Activated gamma-delta T cell (primary cell): ENCODE measurements around the gene ZNF407.

Experiments used
- DNase-seq: peaks from one replicate; lab custom pipeline; 2025; lab: John Stamatoyannopoulos, UW

Gene ZNF407

DNA sequence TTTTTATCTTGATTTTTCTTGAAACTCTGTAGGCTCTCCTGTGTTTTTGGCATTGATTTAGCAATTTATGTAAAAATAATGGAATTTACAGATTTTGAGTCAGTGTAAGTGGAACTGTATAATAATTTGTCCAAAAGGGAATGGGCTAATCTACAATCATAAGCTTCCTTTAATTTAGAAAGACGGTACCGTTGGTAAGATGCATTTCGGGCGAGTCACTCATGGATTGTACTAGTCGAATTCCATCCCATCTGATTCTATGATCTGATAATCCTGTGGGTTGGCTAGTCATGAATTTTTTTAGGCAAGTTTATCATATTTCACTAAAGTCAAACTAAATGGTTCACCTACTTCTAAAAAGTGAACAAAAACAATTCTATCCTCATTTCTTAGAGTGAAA is 133.4 kb downstream of the ZNF407 start:
- no peak for DNase-seq

- no peak for DNase-seq
Observed at GRCh38 chr18:74732380-74732779, 134.7 kb downstream of the ZNF407 start.

GRCh38 chr18:74733598-74733997 is 135.9 kb downstream of the ZNF407 start:
- DNase-seq, result no peak

- DNase-seq, result no peak
Observed at GRCh38 chr18:74734013-74734444, 136.4 kb downstream of the ZNF407 start.

- DNase-seq, result no peak
Observed at GRCh38 chr18:74739926-74740325, 142.3 kb downstream of the ZNF407 start.

GRCh38 chr18:74742573-74743243 is 145.0 kb downstream of the ZNF407 start:
- no peak for DNase-seq

- DNase-seq, result no peak
Observed at GRCh38 chr18:74745633-74746403, 148.1 kb downstream of the ZNF407 start.

DNA sequence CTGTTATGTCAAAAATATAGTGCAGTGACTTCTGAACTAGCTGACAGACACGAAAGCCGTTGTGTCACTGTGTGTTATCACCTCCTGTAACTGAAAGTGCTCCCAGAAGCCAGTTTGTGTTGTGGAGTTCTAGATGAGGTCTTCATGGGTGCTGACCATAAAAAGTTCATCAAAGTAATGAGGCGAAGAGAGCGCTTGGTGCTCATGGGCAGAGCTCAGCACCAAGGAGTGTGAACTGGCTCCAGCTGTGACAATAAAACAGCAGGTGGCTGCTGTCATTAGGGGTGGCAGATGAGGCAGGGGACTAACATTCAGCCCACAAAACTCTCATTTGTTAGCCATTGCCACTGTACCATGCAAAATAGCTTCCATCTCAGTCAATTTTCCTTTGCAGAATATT is 151.1 kb downstream of the ZNF407 start:
- DNase-seq, result no peak

GRCh38 chr18:74758995-74759394 is 161.3 kb downstream of the ZNF407 start:
- no peak for DNase-seq

- no peak for DNase-seq
Observed at GRCh38 chr18:74760026-74760425, 162.4 kb downstream of the ZNF407 start.

DNA sequence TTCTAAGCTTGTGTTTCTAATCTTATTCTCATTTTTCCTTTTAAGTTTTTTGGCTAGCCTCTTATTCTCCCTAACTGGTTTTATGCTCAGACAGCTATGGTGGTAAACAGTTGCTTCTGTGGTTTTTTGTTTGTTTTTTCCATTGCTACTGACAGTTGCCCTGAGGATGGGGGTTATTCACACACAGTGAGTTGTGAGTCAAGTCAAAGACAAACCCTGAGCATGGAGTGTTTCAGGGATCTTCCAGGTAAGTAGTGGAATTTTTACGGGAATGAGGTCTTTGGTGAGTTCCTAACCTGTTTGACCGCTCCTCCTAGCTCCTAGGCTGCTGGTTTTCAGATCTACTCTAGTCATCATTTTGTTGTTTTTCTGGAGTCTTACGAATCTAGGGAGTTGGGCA is 162.8 kb downstream of the ZNF407 start:
- no peak for DNase-seq

- DNase-seq, result no peak
Observed at GRCh38 chr18:74766251-74766650, 168.6 kb downstream of the ZNF407 start.

GRCh38 chr18:74768096-74768495 is 170.4 kb downstream of the ZNF407 start:
- DNase-seq, result no peak

DNA sequence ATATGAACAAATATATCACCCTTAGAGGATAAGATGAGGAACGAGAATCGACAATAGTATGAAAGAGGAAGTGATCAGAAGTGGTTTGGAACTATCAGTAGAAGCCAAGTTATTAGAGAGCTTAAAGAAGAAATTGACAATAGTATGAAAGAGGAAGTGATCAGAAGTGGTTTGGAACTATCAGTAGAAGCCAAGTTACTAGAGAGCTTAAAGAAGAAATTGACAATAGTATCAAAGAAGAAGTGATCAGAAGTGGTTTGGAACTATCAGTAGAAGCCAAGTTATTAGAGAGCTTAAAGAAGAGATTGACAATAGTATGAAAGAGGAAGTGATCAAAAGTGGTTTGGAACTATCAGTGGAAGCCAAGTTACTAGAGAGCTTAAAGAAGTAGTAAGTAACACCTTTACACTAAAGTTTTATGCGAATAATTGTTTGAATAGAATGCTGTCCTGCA is 175.5 kb downstream of the ZNF407 start:
- DNase-seq, result no peak

DNA sequence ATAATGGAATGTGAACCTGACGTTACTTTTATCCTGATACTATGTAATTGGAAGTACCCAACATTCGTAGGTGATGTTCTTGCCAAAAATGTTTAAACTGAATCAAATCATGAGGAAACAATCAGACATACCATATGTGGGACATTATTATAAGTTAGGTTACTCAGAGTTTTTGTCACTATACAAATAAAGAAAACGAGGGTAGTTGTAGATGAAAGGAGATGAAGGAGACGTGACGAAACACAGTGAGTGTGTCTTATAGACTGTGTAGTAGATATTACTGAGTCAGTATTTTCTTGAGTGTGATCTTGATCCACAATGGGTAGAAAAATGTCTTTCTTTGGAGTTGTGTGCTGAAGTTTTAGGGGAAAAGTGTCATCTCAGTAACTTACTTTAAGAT is 176.8 kb downstream of the ZNF407 start:
- DNase-seq, result no peak

GRCh38 chr18:74775239-74775638 is 177.6 kb downstream of the ZNF407 start:
- DNase-seq, result no peak

GRCh38 chr18:74778191-74778847 is 180.6 kb downstream of the ZNF407 start:
- no peak for DNase-seq

GRCh38 chr18:74784752-74785151 is 187.1 kb downstream of the ZNF407 start:
- no peak for DNase-seq

- no peak for DNase-seq
Observed at GRCh38 chr18:74785632-74786031, 188.0 kb downstream of the ZNF407 start.

DNA sequence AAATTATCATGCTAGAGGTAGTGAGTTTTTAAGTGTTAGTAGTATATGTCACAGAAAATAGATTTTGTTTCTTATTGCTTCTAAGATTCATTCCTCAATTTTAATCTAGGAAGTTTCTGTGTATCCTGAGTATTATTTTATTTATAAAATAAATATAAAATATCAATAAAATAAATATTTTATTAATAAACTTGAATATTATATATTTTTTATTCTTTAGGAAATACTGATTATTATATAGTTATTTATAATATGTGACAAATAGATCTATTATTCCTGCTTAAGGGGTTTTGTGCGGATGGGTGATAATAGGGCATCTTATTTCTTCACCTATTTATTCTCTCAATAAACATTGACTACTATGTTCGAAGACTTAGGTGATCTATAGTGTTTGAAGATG is 191.0 kb downstream of the ZNF407 start:
- DNase-seq, result no peak

- DNase-seq, result no peak
Observed at GRCh38 chr18:74789078-74789477, 191.4 kb downstream of the ZNF407 start.

- no peak for DNase-seq
Observed at GRCh38 chr18:74790451-74790850, 192.8 kb downstream of the ZNF407 start.
